Urinary bladder (tissue), 4 donors: ENCODE results near the gene NTMT2. TPM values are rescaled to one million over a fixed set of nuclear protein-coding genes. Genes with fewer than 3 reads are reported as not detected.

Experiments used
- DNase-seq: peaks from one replicate; pipeline ENCODE4 v3.0.0-alpha.2; 2015; ENCODE audit errors: extremely low spot score
- H3K27ac ChIP-seq: one replicate; pipeline ENCODE4 v1.5.1; 2013; ENCODE audit warnings: low read depth, mild to moderate bottlenecking, moderate library complexity
- H3K36me3 ChIP-seq: one replicate; pipeline ENCODE4 v1.6.1; 2013; ENCODE audit warnings: mild to moderate bottlenecking, moderate library complexity; ENCODE audit not compliant: insufficient read depth
- H3K4me1 ChIP-seq: one replicate; pipeline ENCODE4 v1.6.1; 2013; ENCODE audit warnings: mild to moderate bottlenecking, moderate library complexity; ENCODE audit not compliant: insufficient read depth
- H3K4me3 ChIP-seq: one replicate; pipeline ENCODE4 v1.5.1; 2013; ENCODE audit warnings: low read depth, low read length
- WGBS: extraction: QIAGEN DNeasy Blood & Tissue Kit; methylation state at CpG from one replicate; pipeline ENCODE4 v1.1.7; 2013; 5-methylcytosine and 5-hydroxymethylcytosine counted together
- polyA plus RNA-seq: library from polyadenylated mRNA; stranded (reverse); fragments of 200-250 nt; gene quantifications from one replicate; pipeline ENCODE4 v1.2.3, GENCODE V29; 2013
- small RNA-seq: library from RNA; depleted of rRNA; stranded (forward); fragments of <200 nt; gene quantifications from one replicate; pipeline ENCODE3, GENCODE V24; 2014
- total RNA-seq: library from RNA; depleted of rRNA; stranded (reverse); fragments of >200 nt; gene quantifications from one replicate; pipeline ENCODE4 v1.2.3, GENCODE V29; 2014
- donor health status: healthy with polysubstance abuse.
- donor health status: healthy.

NTMT2 gene
- total and polyA plus RNA-seq, 2 donors: 0.48 TPM; not detected in 1

DNA sequence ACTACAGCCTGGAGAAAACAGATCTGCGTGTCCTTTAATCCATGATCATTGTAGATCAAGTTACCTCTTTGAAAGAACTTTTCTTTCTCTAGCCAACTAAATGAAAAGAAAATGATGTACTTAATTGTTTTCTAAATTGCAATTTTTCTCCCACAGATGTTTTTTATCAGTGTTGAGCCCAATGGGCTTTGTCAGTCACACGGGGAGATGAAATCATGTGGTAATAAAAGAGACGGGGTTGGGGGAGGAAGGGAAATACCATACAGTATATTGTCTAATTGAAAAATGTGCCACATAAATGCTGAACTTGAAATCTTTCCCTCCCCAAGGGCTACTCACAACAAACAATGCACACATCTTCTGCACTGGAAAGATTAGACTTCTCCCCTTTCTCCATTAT is 58.4 kb downstream of the NTMT2 start:
- no peak overlapping the region for H3K4me3 ChIP-seq
- no peaks in the 10 kb centered on the region for H3K36me3 ChIP-seq
- no peak overlapping the region for H3K27ac ChIP-seq
- WGBS: 32% methylated on average over 3 of the region's 3 CpGs
- no peak for DNase-seq
- H3K4me1 ChIP-seq: no peaks in the 10 kb centered on the region

- no peaks in the 10 kb centered on the region for H3K4me1 ChIP-seq
- H3K27ac ChIP-seq: no peak overlapping the region
- H3K36me3 ChIP-seq: no peaks in the 10 kb centered on the region
- no peak overlapping the region for H3K4me3 ChIP-seq
- no peak for DNase-seq
These were observed 59.5 kb downstream of the NTMT2 start for GRCh38 chr1:170205301-170205700.

DNA sequence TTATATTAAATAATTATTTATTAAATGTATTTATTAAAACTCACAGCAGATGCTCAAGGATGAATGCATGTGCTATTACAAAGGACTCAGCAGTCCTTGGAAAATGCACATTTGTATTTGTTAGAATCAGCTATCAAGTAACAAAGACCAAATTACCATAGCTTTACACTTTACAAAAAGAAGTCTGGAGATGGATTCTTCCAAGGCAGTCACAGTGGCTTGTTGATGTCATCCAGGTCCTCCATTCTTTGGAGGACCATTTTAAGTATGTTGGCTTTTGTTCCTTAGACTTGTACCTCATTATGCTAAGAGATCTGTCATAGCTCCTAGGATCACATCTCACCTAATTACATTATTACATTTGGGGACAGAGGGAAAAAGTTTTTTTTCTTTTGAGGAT is 63.4 kb downstream of the NTMT2 start:
- Histone ChIP-seq H3K4me1 (no peaks in the 10 kb centered on the region), H3K4me3 (no peak overlapping the region), H3K36me3 (no peaks in the 10 kb centered on the region), H3K27ac (no peak overlapping the region)
- DNase-seq: no peak

DNA sequence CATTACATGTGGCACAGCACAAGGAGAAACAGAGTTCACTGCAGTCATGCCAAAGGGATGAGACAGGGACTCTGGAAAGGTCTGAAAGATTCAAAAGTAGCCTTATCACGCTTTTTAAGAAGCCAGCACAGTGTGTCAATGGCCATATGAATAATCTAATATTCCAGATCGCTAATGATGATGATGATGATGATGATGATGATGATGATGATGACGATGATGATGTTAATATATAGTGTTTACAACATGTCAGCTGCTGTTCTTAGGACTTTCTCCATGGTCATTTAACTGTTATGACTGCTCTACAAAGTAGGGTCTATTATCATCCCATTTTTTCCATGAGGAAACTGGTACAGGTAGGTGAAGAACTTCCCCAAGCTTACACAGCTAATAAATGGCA is 64.4 kb downstream of the NTMT2 start:
- H3K4me1 ChIP-seq: no peaks in the 10 kb centered on the region
- DNase-seq: no peak
- H3K4me3 ChIP-seq: no peak overlapping the region
- H3K27ac ChIP-seq: no peak overlapping the region
- H3K36me3 ChIP-seq: no peaks in the 10 kb centered on the region
- WGBS: 78% methylated on average over 3 of the region's 3 CpGs

DNA sequence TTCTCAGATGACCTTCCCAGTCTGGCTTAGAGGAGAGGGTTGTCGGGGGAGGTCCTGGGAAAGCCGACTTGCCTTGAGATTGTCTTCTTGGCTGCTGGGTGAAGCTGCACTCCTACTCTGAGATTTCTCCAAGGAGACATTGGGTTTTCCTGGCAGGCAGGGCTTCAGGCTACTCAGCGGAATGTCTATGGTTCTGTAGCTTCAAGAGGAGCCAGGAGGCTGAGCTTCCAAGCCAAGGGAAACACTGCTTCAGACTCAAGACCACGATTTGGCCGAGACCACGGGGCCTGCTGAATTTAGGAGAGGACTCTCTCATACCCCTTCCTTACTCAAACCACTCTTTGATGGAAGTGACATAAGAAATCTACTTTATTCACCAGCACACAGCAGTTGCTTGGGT is 67.8 kb downstream of the NTMT2 start:
- Histone ChIP-seq H3K4me1 (no peaks in the 10 kb centered on the region), H3K36me3 (no peaks in the 10 kb centered on the region), H3K27ac (no peak overlapping the region), H3K4me3 (no peak overlapping the region)
- WGBS: 79% methylated on average over 6 of the region's 6 CpGs
- DNase-seq: no peak

GRCh38 chr1:170214117-170215032 is 68.6 kb downstream of the NTMT2 start:
- H3K4me1 ChIP-seq: no peaks in the 10 kb centered on the region
- no peak overlapping the region for H3K27ac ChIP-seq
- WGBS: 34% methylated on average over 10 of the region's 10 CpGs
- DNase-seq: no peak
- H3K4me3 ChIP-seq: no peak overlapping the region
- H3K36me3 ChIP-seq: no peaks in the 10 kb centered on the region

DNA sequence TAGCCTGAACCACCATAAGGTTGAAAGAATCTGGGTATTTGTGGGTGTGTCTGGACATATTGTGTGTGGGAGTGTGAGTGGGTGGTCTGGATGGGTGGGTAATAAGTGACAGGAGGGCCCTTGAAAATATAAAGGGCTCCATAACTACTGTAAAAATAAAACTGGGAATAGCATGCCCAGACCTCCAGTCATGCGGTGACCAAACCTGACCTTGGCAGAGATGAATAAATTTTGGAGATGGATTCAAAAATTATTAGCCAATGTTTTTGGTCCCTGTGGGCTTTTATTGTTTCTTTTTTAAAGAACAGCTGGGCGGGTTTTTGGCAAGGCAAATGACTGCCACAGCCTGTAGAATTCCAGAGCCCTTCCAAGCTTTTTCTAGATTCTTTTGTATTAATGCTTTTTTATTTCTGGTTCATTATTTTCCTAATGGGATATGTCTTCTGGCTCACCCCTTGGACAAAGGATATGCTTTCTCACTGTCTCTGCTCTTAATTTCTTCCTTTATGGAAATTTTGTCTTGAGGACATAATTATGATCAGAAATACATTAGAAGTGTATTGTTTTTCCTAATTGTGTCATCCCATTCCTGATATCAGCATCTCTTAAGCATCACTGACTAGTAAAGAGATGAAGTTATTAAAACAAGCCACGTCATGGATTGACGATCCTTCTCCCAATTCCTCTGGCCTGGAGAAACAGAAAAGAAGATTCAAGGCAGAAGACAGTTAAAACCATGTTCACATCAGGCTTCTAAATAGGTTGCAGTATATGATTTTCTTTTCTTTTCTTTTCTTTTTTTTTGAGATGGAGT is 69.5 kb downstream of the NTMT2 start:
- no peaks in the 10 kb centered on the region for H3K4me1 ChIP-seq
- H3K36me3 ChIP-seq: no peaks in the 10 kb centered on the region
- WGBS: 59% methylated on average over 4 of the region's 4 CpGs
- H3K4me3 ChIP-seq: no peak overlapping the region
- H3K27ac ChIP-seq: no peak overlapping the region
- no peak for DNase-seq

GRCh38 chr1:170217517-170218256 is 71.9 kb downstream of the NTMT2 start:
- H3K4me3 ChIP-seq: no peak overlapping the region
- H3K4me1 ChIP-seq: no peaks in the 10 kb centered on the region
- no peak for DNase-seq
- no peaks in the 10 kb centered on the region for H3K36me3 ChIP-seq
- 68% methylated on average over 5 of the region's 5 CpGs for WGBS
- H3K27ac ChIP-seq: no peak overlapping the region

GRCh38 chr1:170218257-170218650 is 72.5 kb downstream of the NTMT2 start:
- WGBS: 61% methylated on average over 4 of the region's 4 CpGs
- no peak overlapping the region for H3K27ac ChIP-seq
- no peak for DNase-seq
- no peaks in the 10 kb centered on the region for H3K36me3 ChIP-seq
- no peaks in the 10 kb centered on the region for H3K4me1 ChIP-seq
- no peak overlapping the region for H3K4me3 ChIP-seq

Small RNAs within 50 kb of the gene (small RNA-seq; reads per million reads assigned to genes)
- gene MIR3119-2: not detected

Other genes starting within 250 kb of the NTMT2 start
- 60.0 TPM for gene KIFAP3, start 71.3 kb upstream of the NTMT2 start, total RNA-seq
- 14.2 TPM for gene KIFAP3, start 71.3 kb upstream of the NTMT2 start, polyA plus RNA-seq